Brain microvascular endothelial cell (primary cell): ENCODE data around the gene CHAT.

Experiments
- DNase-seq: peaks from one replicate; pipeline ENCODE4 v3.0.0-alpha.2; 2020
- H3K27ac ChIP-seq: fragments of 250-450 bp; sonication (Bioruptor Pico); 2 replicates; pipeline ENCODE4 v1.5.1; 2020; ENCODE audit warnings: mild to moderate bottlenecking, moderate library complexity
- H3K27me3 ChIP-seq: fragments of 250-450 bp; sonication (Bioruptor Pico); replicated peaks from 2 replicates; pipeline ENCODE4 v1.5.1; 2020; ENCODE audit warnings: mild to moderate bottlenecking
- H3K36me3 ChIP-seq: fragments of 250-450 bp; sonication (Bioruptor Pico); replicated peaks from 2 replicates; pipeline ENCODE4 v1.5.1; 2020; ENCODE audit warnings: mild to moderate bottlenecking
- H3K4me3 ChIP-seq: 2 replicates; pipeline ENCODE4 v1.5.1; 2011; ENCODE audit warnings: low read depth, mild to moderate bottlenecking, control low read depth, low read length, moderate library complexity
- CTCF ChIP-seq: IDR thresholded peaks from 2 replicates; pipeline ENCODE4 v1.5.1; 2011; ENCODE audit warnings: low read depth, mild to moderate bottlenecking, moderate library complexity, low read length, control low read depth, inconsistent platforms; ENCODE audit errors: missing control alignments
- in situ Hi-C: cut with HindIII; loops from 2 replicates; pipeline ENCODE4 v1.10.0; 2017; ENCODE audit warnings: low sequenced_read_pairs, low pct_ligation_motif_present

Gene CHAT

GRCh38 chr10:49652421-49653272 lies 38.8 kb downstream of the CHAT start:
- no peak for DNase-seq
- in situ Hi-C loops: no loop called here

GRCh38 chr10:49653273-49653929 lies 39.6 kb downstream of the CHAT start:
- no peak overlapping the region for H3K27ac ChIP-seq
- no peaks in the 10 kb centered on the region for H3K27me3 ChIP-seq
- H3K36me3 ChIP-seq: no peaks in the 10 kb centered on the region
- in situ Hi-C loops: no loop called here
- TF ChIP-seq CTCF: no peak
- H3K4me3 ChIP-seq: no peak overlapping the region
- no peak for DNase-seq

More at GRCh38 chr10:49652421-49653272, 38.8 kb downstream of the CHAT start:
- Histone ChIP-seq H3K4me3 (no peak overlapping the region), H3K36me3 (no peaks in the 10 kb centered on the region), H3K27me3 (no peaks in the 10 kb centered on the region), H3K27ac (no peak overlapping the region)
- TF ChIP-seq CTCF: no peak

- no peak for DNase-seq
- Histone ChIP-seq H3K27me3 (no peaks in the 10 kb centered on the region), H3K4me3 (no peak overlapping the region), H3K36me3 (no peaks in the 10 kb centered on the region), H3K27ac (no peak overlapping the region)
- in situ Hi-C loops: no loop called here
- no peak for TF ChIP-seq CTCF
Observed at GRCh38 chr10:49654036-49654693, 40.3 kb downstream of the CHAT start.

- Histone ChIP-seq H3K27me3 (no peaks in the 10 kb centered on the region), H3K4me3 (no peak overlapping the region), H3K27ac (no peak overlapping the region), H3K36me3 (no peaks in the 10 kb centered on the region)
- in situ Hi-C loops: no loop called here
- TF ChIP-seq CTCF: no peak
- no peak for DNase-seq
Observed at GRCh38 chr10:49655099-49655498, 41.3 kb downstream of the CHAT start.

GRCh38 chr10:49656845-49657493 lies 43.1 kb downstream of the CHAT start:
- no peaks in the 10 kb centered on the region for H3K36me3 ChIP-seq
- TF ChIP-seq CTCF: no peak
- in situ Hi-C loops: no loop called here
- no peak overlapping the region for H3K27ac ChIP-seq
- DNase-seq: no peak
- no peak overlapping the region for H3K4me3 ChIP-seq
- H3K27me3 ChIP-seq: no peaks in the 10 kb centered on the region
